DOHH2 (cell line): ENCODE data around the gene HMCES.

Experiments used
- H3F3A ChIP-seq: fragments of 200-600 bp; sonication (generic), shearing (Covaris generic); 2 replicates; pipeline ENCODE4 v1.6.0; 2016; ENCODE audit warnings: antibody characterized with exemption, mild to moderate bottlenecking; ENCODE audit not compliant: control insufficient read depth, insufficient read depth
- H3K27ac ChIP-seq: fragments of 200-600 bp; sonication (generic); 2 replicates; pipeline ENCODE4 v1.5.1; 2014; ENCODE audit warnings: low read depth, mild to moderate bottlenecking, low read length, moderate library complexity
- H3K27me3 ChIP-seq: fragments of 200-600 bp; sonication (generic); 2 replicates; pipeline ENCODE4 v1.6.1; 2014; ENCODE audit warnings: mild to moderate bottlenecking, low read length, mixed read lengths; ENCODE audit not compliant: control insufficient read depth
- H3K36me3 ChIP-seq: fragments of 200-600 bp; sonication (generic); 2 replicates; pipeline ENCODE4 v1.6.1; 2014; ENCODE audit warnings: mild to moderate bottlenecking, low read length, moderate library complexity, mixed read lengths; ENCODE audit not compliant: control insufficient read depth
- H3K4me1 ChIP-seq: fragments of 200-600 bp; sonication (generic); 2 replicates; pipeline ENCODE4 v1.6.1; 2014; ENCODE audit warnings: mild to moderate bottlenecking, low read length, mixed read lengths; ENCODE audit not compliant: control insufficient read depth
- H3K4me2 ChIP-seq: fragments of 200-600 bp; sonication (generic); 2 replicates; pipeline ENCODE4 v1.6.0; 2014; ENCODE audit warnings: mild to moderate bottlenecking, low read length, moderate library complexity
- H3K4me3 ChIP-seq: fragments of 200-600 bp; sonication (generic); 2 replicates; pipeline ENCODE4 v1.5.1; 2014; ENCODE audit warnings: mild to moderate bottlenecking, low read length, mixed read lengths
- H3K79me2 ChIP-seq: fragments of 200-600 bp; sonication (generic); 2 replicates; pipeline ENCODE4 v1.6.1; 2014; ENCODE audit warnings: mild to moderate bottlenecking, low read length, mixed read lengths; ENCODE audit not compliant: control insufficient read depth
- H3K9me2 ChIP-seq: fragments of 200-600 bp; sonication (generic); replicated peaks from 2 replicates; pipeline ENCODE4 v1.6.1; 2014; ENCODE audit warnings: mild to moderate bottlenecking, low read length, mixed read lengths; ENCODE audit not compliant: control insufficient read depth
- H3K9me3 ChIP-seq: fragments of 200-600 bp; sonication (generic); 2 replicates; pipeline ENCODE4 v1.6.1; 2014; ENCODE audit warnings: antibody characterized with exemption, low read length, mixed read lengths; ENCODE audit not compliant: control insufficient read depth, insufficient read depth
- H4K20me1 ChIP-seq: fragments of 200-600 bp; sonication (generic); 2 replicates; pipeline ENCODE4 v1.6.0; 2014; ENCODE audit warnings: low read depth, mild to moderate bottlenecking, antibody characterized with exemption, low read length, moderate library complexity; ENCODE audit not compliant: control insufficient read depth, insufficient read depth
- CTCF ChIP-seq: fragments of 200-600 bp; sonication (generic); IDR thresholded peaks from one replicate; pipeline ENCODE4 v1.5.1; 2014; ENCODE audit warnings: antibody characterized with exemption, mild to moderate bottlenecking, low read depth, low read length; ENCODE audit not compliant: poor library complexity, severe bottlenecking
- EZH2phosphoT487 ChIP-seq: fragments of 200-600 bp; sonication (generic); IDR thresholded peaks from 2 replicates; pipeline ENCODE4 v1.6.1; 2017; ENCODE audit warnings: borderline replicate concordance, mild to moderate bottlenecking, antibody characterized with exemption, low read length, moderate library complexity, mixed read lengths

HMCES gene

GRCh38 chr3:129235344-129235917 is 43.2 kb upstream of the HMCES start:
- no peak for TF ChIP-seq EZH2phosphoT487
- no peak for TF ChIP-seq CTCF
- Histone ChIP-seq H3K4me3 (no peak overlapping the region), H4K20me1 (0 out of 2 replicates have a peak, but pooled peaks cover 3% of the 10 kb centered on the region), H3K4me1 (peaks cover 31% of the 10 kb centered on the region), H3F3A (peaks cover 10% of the 10 kb centered on the region), H3K4me2 (no peak overlapping the region), H3K36me3 (no peaks in the 10 kb centered on the region), H3K9me3 (no peaks in the 10 kb centered on the region), H3K27ac (no peak overlapping the region), H3K9me2 (no peaks in the 10 kb centered on the region), H3K27me3 (no peaks in the 10 kb centered on the region), H3K79me2 (no peaks in the 10 kb centered on the region)

DNA sequence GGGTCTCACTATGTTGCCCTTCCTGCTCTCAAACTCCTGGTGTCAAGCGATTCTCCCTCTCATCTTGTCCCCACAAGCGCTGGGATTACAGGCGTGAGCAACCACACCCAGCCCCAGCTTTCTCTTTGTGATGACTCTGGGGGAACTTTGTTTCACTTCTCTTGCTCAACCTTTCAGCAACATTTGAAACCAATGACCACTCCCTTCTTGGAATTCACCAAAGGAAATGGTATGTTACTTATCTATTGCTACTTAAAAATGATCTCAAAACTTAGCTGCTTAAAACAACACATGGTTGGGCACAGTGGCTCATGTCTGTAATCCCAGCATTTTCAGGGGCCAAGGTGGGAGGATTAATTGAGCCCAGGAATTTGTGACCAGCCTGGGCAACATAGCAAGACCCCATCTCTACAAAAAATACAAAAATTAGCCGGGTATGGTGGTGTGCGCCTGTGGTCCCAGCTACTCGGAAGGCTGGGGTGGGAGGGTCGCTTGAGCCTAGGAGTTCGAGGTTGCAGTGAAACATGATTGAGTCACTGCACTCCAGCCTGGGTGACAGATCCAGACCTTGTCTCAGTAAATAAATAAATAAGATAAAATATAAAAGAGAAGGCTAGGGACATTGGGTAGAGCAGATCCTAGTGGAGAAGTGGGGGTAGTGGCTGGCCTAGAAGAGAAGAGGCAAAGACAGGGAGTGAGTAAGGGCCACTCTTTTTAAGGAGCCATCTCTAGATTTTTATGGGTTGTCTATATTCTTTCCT is 39.5 kb upstream of the HMCES start:
- H3K4me2 ChIP-seq: no peak overlapping the region
- H3K9me3 ChIP-seq: no peaks in the 10 kb centered on the region
- no peak overlapping the region for H3K27ac ChIP-seq
- H3K9me2 ChIP-seq: no peaks in the 10 kb centered on the region
- no peaks in the 10 kb centered on the region for H3K36me3 ChIP-seq
- H3K4me3 ChIP-seq: no peak overlapping the region
- H3K27me3 ChIP-seq: no peaks in the 10 kb centered on the region
- no peaks in the 10 kb centered on the region for H3F3A ChIP-seq
- TF ChIP-seq CTCF (no peak), EZH2phosphoT487 (no peak)
- H3K4me1 ChIP-seq: peaks cover 22% of the 10 kb centered on the region
- no peaks in the 10 kb centered on the region for H3K79me2 ChIP-seq
- no peaks in the 10 kb centered on the region for H4K20me1 ChIP-seq

DNA sequence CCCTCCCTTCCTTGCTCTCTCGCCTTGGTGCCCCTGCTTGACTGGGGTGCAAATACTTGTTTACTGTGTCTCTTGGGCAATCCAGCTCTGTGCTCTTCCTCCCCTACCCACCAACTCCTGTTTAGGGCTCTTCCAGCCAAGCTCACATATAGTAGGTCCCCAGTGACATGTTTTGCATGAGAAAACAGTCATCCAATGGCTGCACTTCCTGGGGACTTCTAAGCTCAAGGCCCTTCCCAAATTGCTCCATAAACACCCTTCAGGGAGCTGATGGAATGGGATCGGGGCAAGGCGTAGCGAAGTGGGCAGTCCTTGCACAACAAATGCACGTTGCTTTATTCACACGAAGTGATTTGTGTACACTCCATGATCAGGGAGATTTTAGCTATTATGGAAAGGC is 38.7 kb upstream of the HMCES start:
- no peak for TF ChIP-seq CTCF
- no peak for TF ChIP-seq EZH2phosphoT487
- H3K4me1 ChIP-seq: peaks cover 13% of the 10 kb centered on the region
- no peaks in the 10 kb centered on the region for H3K79me2 ChIP-seq
- H3K4me3 ChIP-seq: no peak overlapping the region
- no peaks in the 10 kb centered on the region for H3K9me3 ChIP-seq
- no peak overlapping the region for H3K27ac ChIP-seq
- H3K36me3 ChIP-seq: no peaks in the 10 kb centered on the region
- no peak overlapping the region for H3K4me2 ChIP-seq
- no peaks in the 10 kb centered on the region for H3F3A ChIP-seq
- no peaks in the 10 kb centered on the region for H4K20me1 ChIP-seq
- H3K9me2 ChIP-seq: no peaks in the 10 kb centered on the region
- no peaks in the 10 kb centered on the region for H3K27me3 ChIP-seq
